GM21360 (cell line): Measurements from ENCODE around the gene TMCC3.
A peak's percentile ranks its signal among the peaks of the same experiment; 100 is the strongest.
"Not testable (repeated sequence)": the region's sequence is repeated elsewhere in the genome, so short reads cannot be mapped to it uniquely, and the experiment has no call there.

Experiments used
- ATAC-seq: cut with Tn5 transposase; IDR thresholded peaks from one replicate; pipeline ENCODE4 v1.9.1; 2021; ENCODE audit warnings: mild to moderate bottlenecking, moderate library complexity; ENCODE audit not compliant: unreplicated experiment

Gene TMCC3

DNA sequence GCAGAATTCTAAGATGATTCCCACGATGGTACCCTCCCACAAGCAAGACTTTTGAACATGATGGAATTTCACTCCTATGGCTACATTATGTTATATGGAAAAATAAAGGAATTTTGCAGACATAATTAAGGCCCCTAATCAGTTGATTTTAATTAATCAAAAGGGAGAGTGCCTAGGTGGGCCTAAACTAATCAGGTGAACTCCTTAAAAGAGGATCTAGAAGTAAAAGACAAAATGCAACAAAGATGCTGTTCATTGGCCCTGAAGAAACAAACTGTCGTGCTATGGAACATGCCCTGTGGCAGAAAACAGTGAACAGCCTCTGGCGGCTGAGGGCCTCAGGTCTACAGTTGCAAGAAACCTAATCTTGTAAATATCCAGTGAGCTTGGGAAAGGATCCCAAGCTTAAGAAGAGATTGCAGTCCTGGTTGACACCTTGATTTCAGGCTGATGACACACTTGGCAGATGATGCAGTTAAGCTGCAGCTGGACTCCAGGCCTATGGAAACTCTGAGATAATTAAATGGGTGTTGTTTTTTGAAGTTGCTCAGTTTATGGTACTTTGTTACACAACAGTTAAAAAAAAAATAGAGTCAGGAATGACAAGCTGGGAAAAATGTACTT is 13.8 kb downstream of the TMCC3 start:
- ATAC-seq = no peak

DNA sequence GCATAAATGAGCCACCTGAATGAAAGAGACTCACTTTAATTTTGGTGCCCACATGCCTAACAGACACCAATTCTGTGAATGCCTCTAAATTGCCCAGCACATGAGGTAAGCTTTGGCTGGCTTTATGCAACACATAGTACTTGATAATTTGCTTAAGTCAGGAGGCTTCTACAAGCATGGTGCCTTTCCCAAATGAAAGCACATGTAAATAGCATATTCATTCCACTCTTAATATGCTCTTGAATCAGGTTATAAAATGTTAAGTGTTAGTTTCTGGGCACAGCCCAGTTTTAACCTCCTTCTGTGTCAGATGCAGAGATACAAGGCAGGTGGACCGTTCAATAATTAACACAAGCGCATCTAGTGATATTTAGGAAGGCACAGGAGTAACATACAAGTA is 15.6 kb downstream of the TMCC3 start:
- ATAC-seq = no peak

- ATAC-seq = no peak
Observed at GRCh38 chr12:94633401-94633800, 17.0 kb downstream of the TMCC3 start.

DNA sequence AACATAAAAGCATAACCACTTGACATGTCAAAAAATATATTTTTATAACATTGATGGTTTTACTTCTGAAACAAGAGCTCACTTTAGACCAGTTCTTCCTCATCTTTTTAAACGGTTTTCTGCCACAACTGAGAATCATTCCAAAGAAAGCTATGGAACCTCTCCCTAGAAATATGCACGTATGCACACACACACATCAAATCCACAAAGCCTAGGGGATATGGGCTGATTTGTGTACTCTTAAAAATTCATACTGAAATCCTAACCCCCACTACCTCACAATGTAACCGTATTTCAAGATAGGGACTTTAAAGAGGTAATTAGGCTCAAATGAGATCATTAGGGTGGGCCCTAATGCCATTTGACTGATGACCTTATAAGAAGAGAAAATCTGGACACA is 19.3 kb downstream of the TMCC3 start:
- ATAC-seq = no peak

DNA sequence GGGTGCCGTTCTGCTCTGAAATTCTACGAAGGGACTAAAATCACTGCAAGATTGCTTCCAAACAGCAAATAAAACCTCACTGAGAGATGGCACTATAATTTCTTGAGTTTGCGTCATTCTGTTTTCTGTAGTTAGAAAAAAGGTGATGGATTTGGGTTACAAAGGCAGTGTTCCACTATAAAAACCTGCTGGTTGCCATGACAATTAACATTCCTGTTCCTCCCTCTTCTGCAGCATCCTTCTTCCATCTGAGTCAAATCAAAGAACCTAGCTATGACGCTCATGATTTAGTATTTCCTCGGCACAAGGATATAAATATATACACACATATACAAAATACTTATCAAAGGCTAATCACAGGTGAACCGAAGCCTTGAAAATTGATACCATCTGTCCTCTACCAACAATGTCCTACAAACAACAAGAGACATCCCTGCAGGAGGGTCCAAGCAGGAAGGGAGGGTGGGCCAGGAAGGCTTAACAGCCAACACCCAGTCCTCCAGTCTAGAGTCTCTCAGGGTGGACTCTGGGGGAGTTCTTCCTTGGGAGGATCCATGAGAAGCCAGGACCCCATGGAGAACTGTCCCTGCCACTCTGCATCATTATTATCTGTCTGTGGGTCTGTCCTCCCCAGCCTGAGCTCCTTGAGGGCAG is 21.4 kb downstream of the TMCC3 start:
- ATAC-seq = no peak

GRCh38 chr12:94628369-94628768 is 22.0 kb downstream of the TMCC3 start:
- ATAC-seq = no peak

DNA sequence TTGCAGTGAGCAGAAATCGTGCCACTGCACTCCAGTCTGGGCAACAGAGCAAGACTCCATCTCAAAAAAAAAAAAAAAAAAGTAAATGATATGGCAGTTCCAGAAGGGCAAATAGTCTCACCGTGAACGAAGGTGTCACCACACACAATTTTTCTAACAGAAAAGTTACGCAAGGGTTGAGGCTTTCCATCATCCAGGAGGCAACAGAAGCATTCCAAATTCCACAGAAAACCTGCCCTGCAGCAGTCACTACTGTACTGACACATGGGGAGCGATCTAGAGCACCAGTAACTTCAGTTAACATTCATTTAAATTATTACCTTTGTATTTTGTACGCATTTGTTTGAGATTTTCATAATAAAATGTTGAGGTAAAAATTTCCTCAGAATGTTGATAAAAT is 24.8 kb downstream of the TMCC3 start:
- no peak for ATAC-seq

DNA sequence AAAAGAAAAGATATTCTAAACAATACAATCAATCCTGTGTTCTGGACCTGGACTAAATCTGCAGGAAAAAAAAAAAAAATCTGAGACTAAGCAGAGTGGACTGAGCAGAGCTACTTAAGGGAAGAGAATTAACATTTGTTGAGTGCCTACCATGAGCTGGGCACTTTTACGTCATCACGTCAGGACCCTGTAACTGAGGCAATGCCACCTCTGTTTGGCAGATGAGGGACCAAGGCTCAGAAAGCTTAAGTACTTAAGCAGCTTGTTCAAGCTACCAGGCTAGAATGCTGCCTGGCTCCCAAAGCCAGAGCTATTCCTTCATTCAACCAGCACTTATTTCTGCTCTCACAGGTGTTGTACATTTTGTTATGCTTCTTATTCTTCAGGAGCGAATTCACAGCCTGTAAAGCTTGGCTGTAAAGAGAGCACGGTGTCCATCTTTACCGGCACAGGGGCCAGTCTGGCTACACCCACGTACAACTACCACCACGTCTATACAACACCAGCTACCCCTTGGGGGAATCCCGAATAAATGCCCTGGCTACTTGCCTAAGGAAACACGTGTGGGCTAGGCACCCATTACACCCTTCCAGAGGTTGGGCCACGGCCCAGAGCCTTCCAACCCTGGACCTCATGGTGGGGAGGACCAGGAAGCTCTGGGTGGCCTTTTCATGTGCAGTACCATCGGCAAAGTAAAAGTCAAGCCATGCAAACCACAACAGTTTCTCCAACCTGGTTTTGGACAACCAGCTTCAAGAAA is 27.0 kb downstream of the TMCC3 start:
- no peak for ATAC-seq

DNA sequence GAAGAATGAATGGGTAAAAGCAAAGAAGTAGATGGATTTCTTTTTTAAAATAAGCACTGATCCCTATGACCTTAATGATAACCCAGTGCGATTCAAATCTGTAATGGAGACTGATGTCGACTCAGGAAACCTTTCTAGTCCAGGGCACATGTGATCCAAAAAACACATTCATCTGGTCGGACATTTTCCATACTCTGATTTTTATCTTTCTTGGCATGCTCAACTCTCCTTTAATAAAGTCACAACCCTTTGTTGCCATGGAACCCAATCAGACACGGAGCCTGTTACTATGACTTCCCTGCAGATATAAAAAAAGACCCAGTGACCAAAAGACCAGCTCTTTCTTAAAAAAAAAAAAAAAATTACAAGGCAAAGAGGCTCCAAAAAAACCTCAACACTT is 27.9 kb downstream of the TMCC3 start:
- no peak for ATAC-seq

GRCh38 chr12:94621662-94622359 is 28.5 kb downstream of the TMCC3 start:
- peak; percentile 97 for ATAC-seq

DNA sequence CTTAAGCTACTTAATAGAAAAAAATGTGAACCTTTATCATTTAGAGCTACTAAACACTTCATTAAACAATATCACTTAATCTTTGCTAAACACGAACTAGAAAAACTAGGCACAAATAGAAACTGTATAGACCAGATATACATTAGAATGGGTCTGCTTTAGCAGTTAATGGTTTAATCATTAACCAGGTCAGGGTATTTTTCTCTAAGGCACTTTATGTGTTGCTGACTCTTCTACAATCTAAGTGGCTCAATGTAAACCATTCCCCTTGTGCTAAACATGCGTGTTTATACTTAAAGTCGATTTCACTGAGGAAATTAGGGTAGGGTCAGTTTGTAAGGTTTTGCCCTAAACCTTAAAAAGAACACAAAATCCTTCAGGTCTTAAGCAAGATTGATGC is 29.7 kb downstream of the TMCC3 start:
- ATAC-seq = no peak

DNA sequence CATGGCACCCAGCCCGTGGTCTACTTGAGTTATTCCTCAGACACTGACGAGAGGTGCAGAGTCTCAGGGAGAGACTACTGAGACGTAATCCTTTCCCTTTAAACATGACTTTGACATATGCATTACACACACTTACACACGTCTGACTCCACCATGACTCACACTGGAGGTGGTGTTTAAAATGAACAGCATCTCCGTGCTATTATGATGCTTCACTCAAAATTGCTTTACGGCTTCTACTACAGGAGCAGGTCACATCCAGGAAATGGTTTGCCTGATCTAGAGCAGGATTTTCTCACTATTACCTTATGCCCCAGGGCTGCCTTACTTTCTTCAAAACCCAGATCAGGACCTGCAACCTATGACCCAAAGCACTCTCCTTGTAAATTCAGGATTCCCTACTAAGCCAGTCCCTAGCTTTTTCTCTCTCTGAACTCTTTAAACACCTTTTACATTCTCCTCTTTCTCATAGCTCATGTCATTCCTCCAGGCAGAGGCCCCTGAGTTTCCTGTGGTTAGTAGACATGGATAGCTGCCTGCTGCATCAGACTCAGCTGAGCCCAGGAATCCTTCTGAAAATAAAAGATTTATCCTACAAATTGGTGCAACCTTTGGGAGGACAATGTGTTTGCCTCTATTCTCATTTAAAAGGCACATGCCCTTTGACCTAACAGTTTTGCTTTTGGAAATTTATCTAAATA is 31.2 kb downstream of the TMCC3 start:
- ATAC-seq = no peak

- no peak for ATAC-seq
Observed at GRCh38 chr12:94617101-94617500, 33.3 kb downstream of the TMCC3 start.

DNA sequence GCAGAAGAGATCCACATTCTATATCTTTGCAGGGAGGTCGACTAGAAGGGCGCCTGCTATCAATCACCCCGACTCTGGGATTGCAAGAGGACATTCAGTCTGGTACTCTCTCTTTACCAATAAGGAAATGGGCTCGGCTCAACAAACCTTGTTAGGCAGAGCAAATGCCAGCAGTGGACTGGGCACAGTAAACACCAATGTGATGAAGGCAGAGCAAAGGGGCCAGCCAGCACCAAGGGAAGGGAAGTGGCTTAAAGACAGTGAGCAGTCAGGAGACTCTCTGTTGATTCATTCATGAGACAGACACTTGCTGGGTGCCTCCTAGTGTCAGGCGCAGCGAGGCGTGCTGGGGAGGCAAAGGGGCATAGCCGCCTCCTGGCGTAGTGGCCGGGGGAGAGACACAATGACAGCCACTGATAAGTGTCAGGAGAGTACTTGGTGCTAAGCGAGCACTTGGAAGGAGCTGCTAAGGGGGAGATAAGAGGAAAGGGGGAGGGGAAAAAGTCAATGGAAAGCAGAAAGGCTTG is 34.1 kb downstream of the TMCC3 start:
- ATAC-seq = no peak

GRCh38 chr12:94615260-94616181 is 34.8 kb downstream of the TMCC3 start:
- no peak for ATAC-seq

GRCh38 chr12:94614288-94614721 is 36.1 kb downstream of the TMCC3 start:
- ATAC-seq = no peak

DNA sequence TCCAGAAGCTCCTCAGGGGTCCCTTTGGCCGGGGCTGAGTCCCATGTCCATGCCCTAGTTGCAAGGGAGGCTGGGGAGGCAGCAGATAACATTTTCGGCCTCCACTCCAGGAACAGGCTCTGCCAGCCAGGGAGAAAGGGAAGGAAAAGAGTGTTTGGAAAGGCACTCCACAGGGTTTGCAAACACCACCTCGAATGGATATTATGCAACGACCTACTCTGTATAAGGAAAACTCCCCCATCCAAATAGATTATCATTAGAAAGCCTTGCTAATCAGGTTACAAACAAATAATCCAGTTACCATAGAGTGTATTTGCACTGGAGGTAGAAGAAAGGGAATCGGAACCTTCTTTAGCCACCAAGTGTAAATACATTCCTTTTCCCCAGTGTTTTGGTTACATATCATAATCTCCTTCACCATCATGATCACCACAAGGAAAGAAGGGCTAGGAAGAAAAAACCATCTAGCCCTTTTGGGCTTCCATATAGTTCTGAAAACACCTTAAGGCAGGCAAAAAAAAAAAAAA is 40.4 kb downstream of the TMCC3 start:
- no peak for ATAC-seq

- not testable (repeated sequence) for ATAC-seq
Observed at GRCh38 chr12:94606810-94607209, 43.5 kb downstream of the TMCC3 start.

- no peak for ATAC-seq
Observed at GRCh38 chr12:94604366-94604698, 46.0 kb downstream of the TMCC3 start.
